ENCODE data around the gene RAET1E.
"Not testable (repeated sequence)": the region's sequence is repeated elsewhere in the genome, so short reads cannot be mapped to it uniquely, and the experiment has no call there.

RAET1E gene

GRCh38 chr6:149927025-149927424 is 29.1 kb upstream of the RAET1E start:
- not testable (repeated sequence) for DNase-seq (ENCODE audit: low read depth)

GRCh38 chr6:149925974-149926777 is 28.3 kb upstream of the RAET1E start:
- peak; percentile 60 for DNase-seq (ENCODE audit: low read depth)

- no peak for DNase-seq (ENCODE audit: low read depth)
Measured at GRCh38 chr6:149925253-149925973, 27.5 kb upstream of the RAET1E start.

- no peak for DNase-seq (ENCODE audit: low read depth)
Measured at GRCh38 chr6:149924933-149925252, 27.0 kb upstream of the RAET1E start.

- DNase-seq (ENCODE audit: low read depth), result no peak
Measured at GRCh38 chr6:149924206-149924932, 26.5 kb upstream of the RAET1E start.

GRCh38 chr6:149923327-149923986 is 25.5 kb upstream of the RAET1E start:
- no peak for DNase-seq (ENCODE audit: low read depth)

GRCh38 chr6:149922642-149923326 is 24.9 kb upstream of the RAET1E start, which contains the start of gene RAET1G:
TSS of gene RAET1G (minus strand) at chr6:149923121. CDS start at chr6:149923010, 111 bp downstream.
- DNase-seq (ENCODE audit: low read depth), result peak; percentile 68

- not testable (repeated sequence) for DNase-seq (ENCODE audit: low read depth)
Measured at GRCh38 chr6:149922091-149922490, 24.2 kb upstream of the RAET1E start.

- no peak for DNase-seq (ENCODE audit: low read depth)
Measured at GRCh38 chr6:149921361-149921760, 23.4 kb upstream of the RAET1E start.

- no peak for DNase-seq (ENCODE audit: low read depth)
Measured at GRCh38 chr6:149919834-149920225, 21.9 kb upstream of the RAET1E start.

GRCh38 chr6:149919126-149919833 is 21.4 kb upstream of the RAET1E start:
- DNase-seq (ENCODE audit: low read depth), result not testable (repeated sequence)

GRCh38 chr6:149918151-149918905 is 20.4 kb upstream of the RAET1E start:
- DNase-seq (ENCODE audit: low read depth), result no peak

GRCh38 chr6:149917679-149918078 is 19.8 kb upstream of the RAET1E start:
- DNase-seq (ENCODE audit: low read depth), result no peak

GRCh38 chr6:149915970-149916865 is 18.3 kb upstream of the RAET1E start:
- no peak for DNase-seq (ENCODE audit: low read depth)

- no peak for DNase-seq (ENCODE audit: low read depth)
Measured at GRCh38 chr6:149913540-149914240, 15.8 kb upstream of the RAET1E start.

- DNase-seq (ENCODE audit: low read depth), result no peak
Measured at GRCh38 chr6:149913085-149913484, 15.2 kb upstream of the RAET1E start.

GRCh38 chr6:149912680-149913079 is 14.8 kb upstream of the RAET1E start:
- not testable (repeated sequence) for DNase-seq (ENCODE audit: low read depth)

- DNase-seq (ENCODE audit: low read depth), result no peak
Measured at GRCh38 chr6:149910721-149911151, 12.8 kb upstream of the RAET1E start.

Measured in activated T-cell treated with anti-CD3 and anti-CD28 coated beads for 1 hour (primary cell).